MM.1S (cell line): ENCODE data around the gene SH3GL2.
A peak's percentile ranks its signal among the peaks of the same experiment; 100 is the strongest.

Experiments
- DNase-seq: peaks from one replicate; pipeline ENCODE4 v3.0.0-alpha.2; 2015
- H2AFZ ChIP-seq: fragments of 300-600 bp; sonication (generic); 2 replicates; pipeline ENCODE4 v1.6.0; 2016; ENCODE audit warnings: antibody characterized with exemption, low read length
- H3F3A ChIP-seq: fragments of 300-600 bp; sonication (generic); 2 replicates; pipeline ENCODE4 v1.6.1; 2016; ENCODE audit warnings: mild to moderate bottlenecking, antibody characterized with exemption, low read length, moderate library complexity, mixed read lengths; ENCODE audit not compliant: insufficient read depth
- H3K27ac ChIP-seq: fragments of 300-600 bp; sonication (generic); 2 replicates; pipeline ENCODE4 v1.5.1; 2016; ENCODE audit warnings: mild to moderate bottlenecking, low read length
- H3K27me3 ChIP-seq: fragments of 300-600 bp; sonication (generic); replicated peaks from 2 replicates; pipeline ENCODE4 v1.6.0; 2016; ENCODE audit warnings: low read length; ENCODE audit not compliant: insufficient read depth
- H3K36me3 ChIP-seq: fragments of 300-600 bp; sonication (generic); replicated peaks from 2 replicates; pipeline ENCODE4 v1.6.1; 2016; ENCODE audit warnings: mild to moderate bottlenecking, low read length, mixed read lengths; ENCODE audit not compliant: insufficient read depth
- H3K4me1 ChIP-seq: fragments of 300-600 bp; sonication (generic); 2 replicates; pipeline ENCODE4 v1.6.1; 2016; ENCODE audit warnings: low read length, mixed read lengths
- H3K4me2 ChIP-seq: fragments of 300-600 bp; sonication (generic); 2 replicates; pipeline ENCODE4 v1.6.0; 2016; ENCODE audit warnings: low read depth, low read length
- H3K4me3 ChIP-seq: fragments of 300-600 bp; sonication (generic); 2 replicates; pipeline ENCODE4 v1.5.1; 2016; ENCODE audit warnings: low read length, mixed read lengths
- H3K79me2 ChIP-seq: fragments of 300-600 bp; sonication (generic); 2 replicates; pipeline ENCODE4 v1.6.1; 2016; ENCODE audit warnings: mixed run types, low read length, mixed read lengths
- H3K9ac ChIP-seq: fragments of 300-600 bp; sonication (generic); 2 replicates; pipeline ENCODE4 v1.6.1; 2016; ENCODE audit warnings: low read length, mixed read lengths
- H3K9me2 ChIP-seq: fragments of 300-600 bp; sonication (generic); replicated peaks from 2 replicates; pipeline ENCODE4 v1.6.1; 2016; ENCODE audit warnings: mild to moderate bottlenecking, low read length, mixed read lengths; ENCODE audit not compliant: insufficient read depth
- H3K9me3 ChIP-seq: fragments of 300-600 bp; sonication (generic); replicated peaks from 2 replicates; pipeline ENCODE4 v1.6.1; 2016; ENCODE audit warnings: mild to moderate bottlenecking, low read length, mixed read lengths; ENCODE audit not compliant: insufficient read depth
- H4K20me1 ChIP-seq: fragments of 300-600 bp; sonication (generic); 2 replicates; pipeline ENCODE4 v1.6.1; 2016; ENCODE audit warnings: mild to moderate bottlenecking, low read length, moderate library complexity, mixed read lengths; ENCODE audit not compliant: insufficient read depth
- CTCF ChIP-seq: fragments of 300-600 bp; sonication (generic); IDR thresholded peaks from 2 replicates; pipeline ENCODE4 v1.5.1; 2016; ENCODE audit warnings: antibody characterized with exemption, low read length, mixed read lengths
- EZH2 ChIP-seq: fragments of 300-600 bp; sonication (generic); optimal IDR thresholded peaks from 2 replicates; pipeline ENCODE3; 2017; ENCODE audit warnings: low read depth, mild to moderate bottlenecking, antibody characterized with exemption, low read length, mixed read lengths
- EZH2phosphoT487 ChIP-seq: fragments of 300-600 bp; sonication (generic); IDR thresholded peaks from 2 replicates; pipeline ENCODE4 v1.6.1; 2018; ENCODE audit warnings: antibody characterized with exemption, low read length

SH3GL2 gene

GRCh38 chr9:17719053-17719452, 140.2 kb downstream of the SH3GL2 start:
- no peak overlapping the region for H2AFZ ChIP-seq
- H3K9me3 ChIP-seq = no peaks in the 10 kb centered on the region
- no peaks in the 10 kb centered on the region for H3F3A ChIP-seq
- no peaks in the 10 kb centered on the region for H4K20me1 ChIP-seq
- DNase-seq = no peak
- no peaks in the 10 kb centered on the region for H3K9me2 ChIP-seq
- H3K4me1 ChIP-seq = no peaks in the 10 kb centered on the region
- H3K27me3 ChIP-seq = no peaks in the 10 kb centered on the region
- H3K4me3 ChIP-seq = no peak overlapping the region
- no peaks in the 10 kb centered on the region for H3K79me2 ChIP-seq
- H3K36me3 ChIP-seq = no peaks in the 10 kb centered on the region
- H3K27ac ChIP-seq = no peak overlapping the region
- H3K4me2 ChIP-seq = no peak overlapping the region
- TF ChIP-seq CTCF (no peak), EZH2 (no peak), EZH2phosphoT487 (no peak)
- H3K9ac ChIP-seq = no peak overlapping the region

- H3K9me3 ChIP-seq = no peaks in the 10 kb centered on the region
- H3K9ac ChIP-seq = no peak overlapping the region
- H4K20me1 ChIP-seq = no peaks in the 10 kb centered on the region
- H3K36me3 ChIP-seq = no peaks in the 10 kb centered on the region
- TF ChIP-seq EZH2 = no peak
- TF ChIP-seq CTCF = no peak
- TF ChIP-seq EZH2phosphoT487 = no peak
- H3K4me1 ChIP-seq = no peaks in the 10 kb centered on the region
- H3F3A ChIP-seq = no peaks in the 10 kb centered on the region
- no peak overlapping the region for H3K27ac ChIP-seq
- DNase-seq = peak; percentile 19
- no peak overlapping the region for H3K4me3 ChIP-seq
- no peaks in the 10 kb centered on the region for H3K27me3 ChIP-seq
- no peaks in the 10 kb centered on the region for H3K79me2 ChIP-seq
- no peak overlapping the region for H2AFZ ChIP-seq
- H3K4me2 ChIP-seq = no peak overlapping the region
- no peaks in the 10 kb centered on the region for H3K9me2 ChIP-seq
Measured at GRCh38 chr9:17721954-17722353, 143.1 kb downstream of the SH3GL2 start.

- Histone ChIP-seq H3K27ac (no peak overlapping the region), H3K4me3 (no peak overlapping the region), H3K4me2 (no peak overlapping the region), H3K27me3 (no peaks in the 10 kb centered on the region), H2AFZ (no peak overlapping the region), H3K79me2 (no peaks in the 10 kb centered on the region), H3K9me2 (no peaks in the 10 kb centered on the region), H3K9ac (no peak overlapping the region), H3F3A (no peaks in the 10 kb centered on the region), H4K20me1 (no peaks in the 10 kb centered on the region), H3K4me1 (no peaks in the 10 kb centered on the region), H3K9me3 (no peaks in the 10 kb centered on the region), H3K36me3 (no peaks in the 10 kb centered on the region)
- no peak for DNase-seq
- TF ChIP-seq EZH2 = no peak
- TF ChIP-seq EZH2phosphoT487 = no peak
- no peak for TF ChIP-seq CTCF
Measured at GRCh38 chr9:17723656-17724055, 144.8 kb downstream of the SH3GL2 start.
